ENCODE results near the gene ATG4C.

ATG4C gene

GRCh38 chr1:62900566-62900965 is 116.6 kb downstream of the ATG4C start:
- Histone ChIP-seq H3K4me3 (IDR thresholded peaks at IDR 0.05; ENCODE audit: insufficient read depth, low read depth, low read length) (no peak overlapping the region), H3K79me2 (ENCODE audit: insufficient read depth, low read depth) (no peaks in the 10 kb centered on the region), H3K36me3 (ENCODE audit: insufficient read depth) (no peaks in the 10 kb centered on the region), H2AFZ (ENCODE audit: low read depth) (no peak overlapping the region), H4K20me1 (ENCODE audit: insufficient read depth) (no peaks in the 10 kb centered on the region), H3K27ac (no peak overlapping the region), H3K9ac (no peak overlapping the region), H3K27me3 (ENCODE audit: insufficient read depth, low read depth) (no peaks in the 10 kb centered on the region), H3K4me2 (no peak overlapping the region), H3K4me1 (ENCODE audit: low read depth, poor library complexity, severe bottlenecking) (no peaks in the 10 kb centered on the region)
- TF ChIP-seq CTCF (conservative IDR thresholded peaks at IDR 0.05; ENCODE audit: low read depth, low read length): no peak

- Histone ChIP-seq H4K20me1 (ENCODE audit: insufficient read depth) (no peaks in the 10 kb centered on the region), H2AFZ (ENCODE audit: low read depth) (no peak overlapping the region), H3K79me2 (ENCODE audit: insufficient read depth, low read depth) (no peaks in the 10 kb centered on the region), H3K4me1 (ENCODE audit: low read depth, poor library complexity, severe bottlenecking) (no peaks in the 10 kb centered on the region), H3K4me2 (no peak overlapping the region), H3K4me3 (IDR thresholded peaks at IDR 0.05; ENCODE audit: insufficient read depth, low read depth, low read length) (no peak overlapping the region), H3K27me3 (ENCODE audit: insufficient read depth, low read depth) (no peaks in the 10 kb centered on the region), H3K9ac (no peak overlapping the region), H3K27ac (no peak overlapping the region), H3K36me3 (ENCODE audit: insufficient read depth) (no peaks in the 10 kb centered on the region)
- no peak for TF ChIP-seq CTCF (conservative IDR thresholded peaks at IDR 0.05; ENCODE audit: low read depth, low read length)
Measured at GRCh38 chr1:62901650-62902049, 117.7 kb downstream of the ATG4C start.

- H4K20me1 ChIP-seq (ENCODE audit: insufficient read depth): no peaks in the 10 kb centered on the region
- TF ChIP-seq CTCF (conservative IDR thresholded peaks at IDR 0.05; ENCODE audit: low read depth, low read length): no peak
- no peaks in the 10 kb centered on the region for H3K36me3 ChIP-seq (ENCODE audit: insufficient read depth)
- no peak overlapping the region for H2AFZ ChIP-seq (ENCODE audit: low read depth)
- no peaks in the 10 kb centered on the region for H3K79me2 ChIP-seq (ENCODE audit: insufficient read depth, low read depth)
- H3K27me3 ChIP-seq (ENCODE audit: insufficient read depth, low read depth): no peaks in the 10 kb centered on the region
- H3K9ac ChIP-seq: no peak overlapping the region
- H3K4me2 ChIP-seq: no peak overlapping the region
- H3K4me1 ChIP-seq (ENCODE audit: low read depth, poor library complexity, severe bottlenecking): no peaks in the 10 kb centered on the region
- H3K4me3 ChIP-seq (IDR thresholded peaks at IDR 0.05; ENCODE audit: insufficient read depth, low read depth, low read length): no peak overlapping the region
- no peak overlapping the region for H3K27ac ChIP-seq
Measured at GRCh38 chr1:62903522-62903921, 119.6 kb downstream of the ATG4C start.

GRCh38 chr1:62903982-62904855 is 120.3 kb downstream of the ATG4C start:
- Histone ChIP-seq H3K27ac (no peak overlapping the region), H3K9ac (no peak overlapping the region), H3K4me3 (IDR thresholded peaks at IDR 0.05; ENCODE audit: insufficient read depth, low read depth, low read length) (no peak overlapping the region), H3K4me2 (no peak overlapping the region), H3K79me2 (ENCODE audit: insufficient read depth, low read depth) (no peaks in the 10 kb centered on the region), H4K20me1 (ENCODE audit: insufficient read depth) (no peaks in the 10 kb centered on the region), H3K4me1 (ENCODE audit: low read depth, poor library complexity, severe bottlenecking) (no peaks in the 10 kb centered on the region), H3K36me3 (ENCODE audit: insufficient read depth) (no peaks in the 10 kb centered on the region), H2AFZ (ENCODE audit: low read depth) (no peak overlapping the region), H3K27me3 (ENCODE audit: insufficient read depth, low read depth) (no peaks in the 10 kb centered on the region)
- no peak for TF ChIP-seq CTCF (conservative IDR thresholded peaks at IDR 0.05; ENCODE audit: low read depth, low read length)

Data from KMS-11 (cell line).